DMS114 treated with DMSO at 0.1 percent for 48 hours (cell line): ENCODE results near the gene MUC13.
"Not testable (repeated sequence)": the region's sequence is repeated elsewhere in the genome, so short reads cannot be mapped to it uniquely, and the experiment has no call there.

ENCODE experiments used
- DNase-seq: peaks from one replicate; lab custom pipeline; 2025; ENCODE audit not compliant: unreplicated experiment; lab: John Stamatoyannopoulos, UW

The MUC13 gene, protein sequence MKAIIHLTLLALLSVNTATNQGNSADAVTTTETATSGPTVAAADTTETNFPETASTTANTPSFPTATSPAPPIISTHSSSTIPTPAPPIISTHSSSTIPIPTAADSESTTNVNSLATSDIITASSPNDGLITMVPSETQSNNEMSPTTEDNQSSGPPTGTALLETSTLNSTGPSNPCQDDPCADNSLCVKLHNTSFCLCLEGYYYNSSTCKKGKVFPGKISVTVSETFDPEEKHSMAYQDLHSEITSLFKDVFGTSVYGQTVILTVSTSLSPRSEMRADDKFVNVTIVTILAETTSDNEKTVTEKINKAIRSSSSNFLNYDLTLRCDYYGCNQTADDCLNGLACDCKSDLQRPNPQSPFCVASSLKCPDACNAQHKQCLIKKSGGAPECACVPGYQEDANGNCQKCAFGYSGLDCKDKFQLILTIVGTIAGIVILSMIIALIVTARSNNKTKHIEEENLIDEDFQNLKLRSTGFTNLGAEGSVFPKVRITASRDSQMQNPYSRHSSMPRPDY

DNA sequence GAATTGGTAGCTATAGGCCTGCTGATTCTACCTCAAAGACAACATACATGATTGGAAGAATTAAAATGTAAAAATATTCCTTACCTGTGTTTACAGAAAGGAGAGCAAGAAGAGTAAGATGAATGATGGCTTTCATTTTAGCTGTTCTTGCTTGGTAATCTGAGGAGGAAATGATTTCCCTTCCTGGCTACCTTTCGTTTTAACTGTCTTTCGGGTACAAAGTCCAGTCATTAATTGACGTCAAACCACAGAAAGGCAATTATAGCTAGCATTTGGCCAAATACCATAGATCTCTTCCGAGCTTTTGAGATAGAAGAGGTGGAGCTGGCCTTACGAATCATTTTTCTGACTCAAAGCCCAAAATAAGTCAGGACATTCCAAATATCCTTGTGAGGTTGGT is at the start of gene MUC13:
Gene MUC13 (minus strand): TSS at position 175 of the 400 bp plus-strand sequence. CDS start 39 bp downstream, at position 136.
- DNase-seq = no peak

GRCh38 chr3:124982855-124983254 is 48.3 kb upstream of the MUC13 start:
- no peak for DNase-seq

- no peak for DNase-seq
Observed at GRCh38 chr3:124981472-124981871, 46.9 kb upstream of the MUC13 start.

DNA sequence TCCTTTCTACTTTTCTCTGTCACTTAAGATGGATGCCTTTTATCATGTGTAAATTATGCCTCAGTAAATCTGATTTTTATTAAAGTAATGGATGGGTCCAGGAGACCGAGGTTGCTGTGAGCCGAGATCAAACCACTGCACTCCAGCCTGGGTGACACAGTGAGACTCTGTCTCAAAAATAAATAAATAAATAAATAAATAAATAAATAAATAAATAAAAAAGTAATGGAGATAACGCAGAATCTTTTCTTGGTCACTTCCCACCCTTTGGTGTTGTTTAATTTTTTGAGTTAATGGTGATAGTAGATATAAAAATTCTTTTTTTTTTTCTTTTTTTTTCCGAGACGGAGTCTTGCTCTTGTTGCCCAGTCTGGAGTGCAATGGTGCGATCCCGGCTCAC is 44.1 kb upstream of the MUC13 start:
- no peak for DNase-seq

DNA sequence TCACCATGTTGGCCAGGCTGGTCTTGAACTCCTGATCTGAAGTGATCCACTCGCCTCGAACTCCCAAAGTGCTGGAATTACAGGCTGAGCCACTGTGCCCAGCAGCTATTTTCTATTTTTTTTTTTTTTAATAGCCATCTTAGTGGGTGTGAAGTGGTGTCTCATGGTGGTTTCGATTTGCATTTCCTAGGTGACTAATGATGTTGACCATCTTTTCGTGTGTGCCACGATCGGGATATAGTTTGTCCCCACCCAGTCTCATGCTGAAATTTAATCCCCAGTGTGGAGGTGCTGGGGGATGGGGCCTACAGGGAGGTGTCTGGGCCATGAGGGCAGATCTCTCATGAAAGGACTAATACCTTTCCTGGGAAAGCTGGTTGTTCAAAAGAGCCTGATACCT is 41.8 kb upstream of the MUC13 start:
- DNase-seq = no peak

DNA sequence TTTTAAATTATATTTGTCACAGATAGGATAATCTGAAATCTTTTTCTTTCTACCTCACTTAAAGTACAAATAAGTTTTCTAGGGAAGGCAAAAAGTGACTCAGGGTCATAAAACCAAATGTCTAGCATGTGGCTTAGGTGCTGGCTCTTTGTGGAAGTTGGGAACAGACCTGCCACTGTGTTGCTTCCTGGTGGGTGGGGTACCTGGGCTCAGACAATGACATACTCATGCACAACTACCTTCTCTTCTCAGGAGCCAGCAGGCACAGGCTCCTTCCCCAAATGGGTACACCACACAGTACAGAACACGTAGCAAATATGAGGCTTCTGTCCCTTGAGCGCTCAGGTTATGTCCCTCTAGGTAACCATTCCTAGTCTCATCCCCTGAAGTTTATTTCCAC is 40.1 kb upstream of the MUC13 start:
- DNase-seq = no peak

DNA sequence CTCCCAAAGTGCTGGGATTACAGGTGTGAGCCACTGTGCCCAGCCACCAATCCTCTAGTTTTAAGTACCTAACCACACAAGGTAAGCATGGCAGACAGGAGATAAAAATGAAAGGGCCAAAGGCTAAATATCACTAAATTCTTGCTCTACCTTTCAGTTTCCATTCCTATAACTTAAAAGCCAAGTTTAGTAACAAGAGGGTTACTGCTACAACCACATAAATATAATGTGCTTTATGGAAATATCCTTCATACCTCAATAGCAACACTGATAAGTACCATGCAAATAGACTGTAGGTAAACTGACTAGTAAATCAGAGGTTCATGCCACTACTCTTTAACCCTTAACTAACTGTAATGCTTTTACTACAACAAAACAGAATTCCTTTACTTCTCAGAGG is 38.7 kb upstream of the MUC13 start:
- DNase-seq = no peak

- no peak for DNase-seq
Observed at GRCh38 chr3:124972457-124972856, 37.9 kb upstream of the MUC13 start.

DNA sequence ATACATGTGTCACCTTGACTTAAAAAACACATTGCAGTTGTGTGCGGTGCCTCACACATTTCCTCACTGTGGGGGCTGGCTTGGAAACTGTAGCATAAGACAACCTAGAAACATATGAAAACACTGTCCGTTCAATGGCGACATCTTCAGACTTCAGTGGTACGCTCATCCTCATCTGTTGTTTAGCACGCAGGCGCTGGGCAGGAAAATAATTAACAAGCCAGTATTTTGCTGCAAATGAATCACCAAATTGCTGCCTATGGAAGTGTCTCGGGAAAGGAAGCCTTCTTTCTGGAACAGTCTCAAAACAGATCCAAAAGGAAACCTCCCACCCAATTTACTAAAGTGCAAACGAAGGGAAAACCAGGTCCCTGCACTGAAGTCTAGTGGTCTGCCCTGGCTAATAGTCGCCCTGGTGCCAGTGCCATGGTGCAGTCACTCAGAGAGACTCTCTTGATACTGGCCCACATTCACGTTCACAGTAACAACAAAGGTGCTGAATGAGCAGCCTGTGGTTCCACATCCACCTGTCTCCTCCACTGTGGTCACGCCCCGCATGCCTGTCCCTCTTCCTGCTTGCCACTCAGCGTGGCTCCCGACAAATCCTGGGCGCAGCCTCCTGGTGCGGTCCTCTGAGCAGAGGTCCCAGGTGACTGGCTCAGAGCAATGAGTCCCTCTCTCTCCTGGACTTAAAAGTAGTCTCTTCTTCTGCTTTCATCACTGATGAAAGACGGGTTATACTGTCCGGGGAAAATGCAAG is 35.6 kb upstream of the MUC13 start:
- no peak for DNase-seq

GRCh38 chr3:124969190-124969589 is 34.6 kb upstream of the MUC13 start:
- no peak for DNase-seq

DNA sequence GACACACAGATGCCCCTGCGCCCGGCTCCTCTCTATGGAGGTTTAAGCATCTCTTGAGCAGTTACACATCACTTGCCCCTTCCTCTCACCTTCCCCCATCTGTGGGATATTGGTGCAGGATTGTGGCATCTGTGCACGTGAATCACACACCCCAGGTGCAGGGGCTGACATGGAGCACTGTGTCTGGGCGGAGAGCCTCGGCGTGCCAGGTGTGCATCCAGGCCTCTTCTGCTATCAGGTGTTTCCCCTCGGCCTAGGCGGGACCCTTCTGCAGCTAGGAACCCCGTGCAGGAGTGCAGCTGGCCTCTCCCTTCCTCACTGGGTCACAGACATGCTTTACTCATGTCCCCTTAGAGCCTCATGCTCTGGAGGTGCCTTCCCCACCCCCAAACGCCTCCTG is 33.4 kb upstream of the MUC13 start:
- DNase-seq = no peak

- no peak for DNase-seq
Observed at GRCh38 chr3:124966521-124967445, 32.2 kb upstream of the MUC13 start.

DNA sequence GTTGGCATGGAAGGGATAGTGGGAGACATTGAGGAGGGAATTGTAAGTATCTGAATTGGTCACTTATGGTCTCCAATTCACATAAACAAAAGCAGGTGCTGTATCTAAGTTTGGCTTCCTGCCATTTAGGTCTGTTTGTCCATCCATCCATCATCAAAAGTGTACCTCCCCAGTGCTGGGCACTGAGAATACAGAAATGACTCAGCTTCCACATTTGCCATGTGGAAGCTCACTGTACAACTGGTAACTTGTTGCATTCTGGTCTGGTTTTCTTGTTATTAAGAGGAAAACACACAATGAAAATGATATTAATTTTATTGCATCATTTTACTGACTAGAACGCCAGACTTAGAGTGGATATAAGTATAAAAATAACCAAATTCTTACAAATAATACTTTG is 30.9 kb upstream of the MUC13 start:
- DNase-seq = no peak

GRCh38 chr3:124964387-124964786 is 29.8 kb upstream of the MUC13 start:
- DNase-seq = no peak

- no peak for DNase-seq
Observed at GRCh38 chr3:124963755-124964154, 29.2 kb upstream of the MUC13 start.

GRCh38 chr3:124962403-124962940 is 27.9 kb upstream of the MUC13 start:
- no peak for DNase-seq

GRCh38 chr3:124960698-124961097 is 26.1 kb upstream of the MUC13 start:
- DNase-seq = no peak

DNA sequence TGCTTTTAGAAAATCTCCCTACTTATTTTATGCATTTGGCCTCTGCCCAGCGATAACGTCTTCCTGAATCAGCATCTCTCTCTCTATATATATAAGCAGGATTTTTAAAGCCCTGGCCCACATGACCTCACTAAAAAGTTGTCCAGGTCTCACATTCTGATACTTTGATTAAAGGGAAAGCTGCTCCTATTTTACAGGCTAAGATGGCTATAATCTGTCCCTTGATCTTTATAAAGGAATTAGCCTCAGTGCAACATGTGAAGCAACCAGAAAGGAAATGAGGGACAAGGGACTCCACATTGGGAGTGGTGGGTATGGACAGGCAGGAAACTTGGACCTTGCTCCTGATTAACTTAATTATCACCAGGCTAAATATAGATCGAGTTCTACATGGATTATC is 25.6 kb upstream of the MUC13 start:
- no peak for DNase-seq

- not testable (repeated sequence) for DNase-seq
Observed at GRCh38 chr3:124957951-124958350, 23.4 kb upstream of the MUC13 start.

DNA sequence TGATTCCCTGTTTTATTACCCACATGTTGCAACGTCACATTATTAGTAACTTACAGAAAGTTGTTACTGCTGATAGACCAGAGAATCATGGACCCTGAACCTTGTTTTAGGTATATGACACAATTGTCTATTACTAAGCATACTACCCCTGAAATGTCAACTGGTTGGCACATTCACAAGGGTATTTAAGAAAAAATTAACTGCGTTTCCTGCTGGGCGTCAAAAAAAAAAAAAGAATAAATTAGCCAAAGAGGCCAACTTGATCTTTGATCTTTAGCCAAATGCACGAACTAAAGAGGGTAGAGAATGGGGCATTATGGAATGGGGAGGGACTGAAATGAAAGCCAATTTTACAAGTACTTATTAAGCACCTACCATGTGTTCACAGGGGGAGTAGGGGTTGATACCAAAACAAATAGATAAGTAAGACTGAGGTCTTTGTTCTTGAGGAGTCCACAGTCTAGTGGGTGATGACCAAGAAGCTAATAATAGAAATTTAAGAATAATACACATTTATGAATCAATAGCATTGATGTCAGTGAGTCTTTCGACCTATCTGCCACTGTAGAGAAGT is 17.8 kb upstream of the MUC13 start:
- no peak for DNase-seq
